ENCODE measurements around the gene ANKRD12.
A peak's percentile ranks its signal among the peaks of the same experiment; 100 is the strongest.

The ANKRD12 gene

GRCh38 chr18:9290156-9290555 is 153.6 kb downstream of the ANKRD12 start:
- DNase-seq (ENCODE audit: low read depth in 2 of 2): no peak

GRCh38 chr18:9292047-9292446 is 155.5 kb downstream of the ANKRD12 start:
- DNase-seq (ENCODE audit: low read depth in 2 of 2): no peak

- no peak for DNase-seq (ENCODE audit: low read depth in 2 of 2)
Observed at GRCh38 chr18:9293948-9294347, 157.4 kb downstream of the ANKRD12 start.

- no peak for DNase-seq (ENCODE audit: low read depth in 2 of 2)
Observed at GRCh38 chr18:9296233-9297006, 159.8 kb downstream of the ANKRD12 start.

GRCh38 chr18:9297007-9297393 is 160.4 kb downstream of the ANKRD12 start:
- no peak for DNase-seq (ENCODE audit: low read depth in 2 of 2)

- no peak for DNase-seq (ENCODE audit: low read depth in 2 of 2)
Observed at GRCh38 chr18:9304388-9305070, 167.9 kb downstream of the ANKRD12 start.

- no peak for DNase-seq (ENCODE audit: low read depth in 2 of 2)
Observed at GRCh38 chr18:9319333-9319732, 182.8 kb downstream of the ANKRD12 start.

- DNase-seq (ENCODE audit: low read depth in 2 of 2): no peak
Observed at GRCh38 chr18:9321017-9321452, 184.5 kb downstream of the ANKRD12 start.

- DNase-seq (ENCODE audit: low read depth in 2 of 2): no peak
Observed at GRCh38 chr18:9321736-9322135, 185.2 kb downstream of the ANKRD12 start.

GRCh38 chr18:9322744-9323143 is 186.2 kb downstream of the ANKRD12 start:
- DNase-seq (ENCODE audit: low read depth in 2 of 2): no peak

- DNase-seq (ENCODE audit: low read depth in 2 of 2): no peak
Observed at GRCh38 chr18:9323750-9324445, 187.3 kb downstream of the ANKRD12 start.

GRCh38 chr18:9325716-9326115 is 189.1 kb downstream of the ANKRD12 start:
- DNase-seq (ENCODE audit: low read depth in 2 of 2): no peak

GRCh38 chr18:9328776-9329175 is 192.2 kb downstream of the ANKRD12 start:
- no peak for DNase-seq (ENCODE audit: low read depth in 2 of 2)

GRCh38 chr18:9329471-9329870 is 192.9 kb downstream of the ANKRD12 start:
- DNase-seq (ENCODE audit: low read depth in 2 of 2): no peak

- no peak for DNase-seq (ENCODE audit: low read depth in 2 of 2)
Observed at GRCh38 chr18:9330419-9330818, 193.8 kb downstream of the ANKRD12 start.

- no peak for DNase-seq (ENCODE audit: low read depth in 2 of 2)
Observed at GRCh38 chr18:9333441-9334328, 197.1 kb downstream of the ANKRD12 start.

GRCh38 chr18:9334329-9334972 is 197.9 kb downstream of the ANKRD12 start, which contains the start of gene TWSG1:
Gene TWSG1, plus strand, starts transcription at chr18:9334773. Its CDS starts 2,457 bp downstream, at chr18:9337230.
- DNase-seq (ENCODE audit: low read depth in 2 of 2): peak; percentile 85 to 86

GRCh38 chr18:9334973-9335696 is 198.6 kb downstream of the ANKRD12 start:
- peak in 1 of 2 donors; percentile 3 for DNase-seq (ENCODE audit: low read depth in 2 of 2)

All from stimulated activated CD8-positive, alpha-beta memory T cell treated with anti-CD3 and anti-CD28 coated beads, Interleukin-7, amount 100 ng/mL, for 1 hour (primary cell).